Measurements from ENCODE around the gene TMPRSS13. TPM values are rescaled to one million over a fixed set of nuclear protein-coding genes. Genes with fewer than 3 reads are reported as not detected.
A peak's percentile ranks its signal among the peaks of the same experiment; 100 is the strongest.

The TMPRSS13 gene
- total and polyA plus RNA-seq, 9 of the 15 experiments (the other 6 are each of a cell fraction or from before 2014, with no cell fraction given): 0.11 to 0.29 (median 0.15) TPM

- TF ChIP-seq, protein P1, sequence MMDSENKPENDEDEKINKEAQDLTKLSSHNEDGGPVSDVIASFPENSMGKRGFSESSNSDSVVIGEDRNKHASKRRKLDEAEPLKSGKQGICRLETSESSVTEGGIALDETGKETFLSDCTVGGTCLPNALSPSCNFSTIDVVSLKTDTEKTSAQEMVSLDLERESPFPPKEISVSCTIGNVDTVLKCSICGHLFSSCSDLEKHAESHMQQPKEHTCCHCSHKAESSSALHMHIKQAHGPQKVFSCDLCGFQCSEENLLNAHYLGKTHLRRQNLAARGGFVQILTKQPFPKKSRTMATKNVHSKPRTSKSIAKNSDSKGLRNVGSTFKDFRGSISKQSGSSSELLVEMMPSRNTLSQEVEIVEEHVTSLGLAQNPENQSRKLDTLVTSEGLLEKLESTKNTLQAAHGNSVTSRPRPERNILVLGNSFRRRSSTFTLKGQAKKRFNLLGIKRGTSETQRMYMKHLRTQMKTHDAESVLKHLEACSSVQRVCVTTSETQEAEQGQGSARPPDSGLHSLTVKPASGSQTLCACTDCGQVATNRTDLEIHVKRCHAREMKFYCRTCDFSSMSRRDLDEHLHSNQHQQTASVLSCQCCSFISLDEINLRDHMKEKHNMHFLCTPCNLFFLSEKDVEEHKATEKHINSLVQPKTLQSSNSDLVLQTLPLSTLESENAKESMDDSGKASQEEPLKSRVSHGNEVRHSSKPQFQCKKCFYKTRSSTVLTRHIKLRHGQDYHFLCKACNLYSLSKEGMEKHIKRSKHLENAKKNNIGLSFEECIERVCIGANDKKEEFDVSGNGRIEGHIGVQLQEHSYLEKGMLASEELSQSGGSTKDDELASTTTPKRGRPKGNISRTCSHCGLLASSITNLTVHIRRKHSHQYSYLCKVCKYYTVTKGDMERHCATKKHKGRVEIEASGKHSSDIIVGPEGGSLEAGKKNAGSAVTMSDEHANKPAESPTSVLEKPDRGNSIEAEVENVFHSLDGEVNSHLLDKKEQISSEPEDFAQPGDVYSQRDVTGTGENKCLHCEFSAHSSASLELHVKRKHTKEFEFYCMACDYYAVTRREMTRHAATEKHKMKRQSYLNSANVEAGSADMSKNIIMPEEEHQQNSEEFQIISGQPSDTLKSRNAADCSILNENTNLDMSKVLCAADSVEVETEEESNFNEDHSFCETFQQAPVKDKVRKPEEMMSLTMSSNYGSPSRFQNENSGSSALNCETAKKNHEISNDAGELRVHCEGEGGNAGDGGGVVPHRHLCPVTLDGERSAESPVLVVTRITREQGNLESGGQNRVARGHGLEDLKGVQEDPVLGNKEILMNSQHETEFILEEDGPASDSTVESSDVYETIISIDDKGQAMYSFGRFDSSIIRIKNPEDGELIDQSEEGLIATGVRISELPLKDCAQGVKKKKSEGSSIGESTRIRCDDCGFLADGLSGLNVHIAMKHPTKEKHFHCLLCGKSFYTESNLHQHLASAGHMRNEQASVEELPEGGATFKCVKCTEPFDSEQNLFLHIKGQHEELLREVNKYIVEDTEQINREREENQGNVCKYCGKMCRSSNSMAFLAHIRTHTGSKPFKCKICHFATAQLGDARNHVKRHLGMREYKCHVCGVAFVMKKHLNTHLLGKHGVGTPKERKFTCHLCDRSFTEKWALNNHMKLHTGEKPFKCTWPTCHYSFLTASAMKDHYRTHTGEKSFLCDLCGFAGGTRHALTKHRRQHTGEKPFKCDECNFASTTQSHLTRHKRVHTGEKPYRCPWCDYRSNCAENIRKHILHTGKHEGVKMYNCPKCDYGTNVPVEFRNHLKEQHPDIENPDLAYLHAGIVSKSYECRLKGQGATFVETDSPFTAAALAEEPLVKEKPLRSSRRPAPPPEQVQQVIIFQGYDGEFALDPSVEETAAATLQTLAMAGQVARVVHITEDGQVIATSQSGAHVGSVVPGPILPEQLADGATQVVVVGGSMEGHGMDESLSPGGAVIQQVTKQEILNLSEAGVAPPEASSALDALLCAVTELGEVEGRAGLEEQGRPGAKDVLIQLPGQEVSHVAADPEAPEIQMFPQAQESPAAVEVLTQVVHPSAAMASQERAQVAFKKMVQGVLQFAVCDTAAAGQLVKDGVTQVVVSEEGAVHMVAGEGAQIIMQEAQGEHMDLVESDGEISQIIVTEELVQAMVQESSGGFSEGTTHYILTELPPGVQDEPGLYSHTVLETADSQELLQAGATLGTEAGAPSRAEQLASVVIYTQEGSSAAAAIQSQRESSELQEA (IDR thresholded peaks at IDR 0.05; ENCODE audit: low read depth): no peak
- no peak for TF ChIP-seq ZNF253 (CRISPR knock-in tag; conservative IDR thresholded peaks at IDR 0.05)
- TF ChIP-seq ZNF76 (CRISPR knock-in tag; IDR thresholded peaks at IDR 0.05; ENCODE audit: borderline replicate concordance): no peak
- TF ChIP-seq NEUROD1 (IDR thresholded peaks at IDR 0.05; ENCODE audit: borderline replicate concordance, low read depth, low read length, partially characterized antibody): peak; percentile 54
- no peak for TF ChIP-seq ZNF316 (IDR thresholded peaks at IDR 0.05)
- peak; percentile 68; the same call in 1 of the 2 replicates for TF ChIP-seq PHF8 (IDR thresholded peaks at IDR 0.05; ENCODE audit: borderline replicate concordance, low read length)
- peak; percentile 71 for TF ChIP-seq MGA (IDR thresholded peaks at IDR 0.05)
These were observed 21.7 kb downstream of the TMPRSS13 start (continued) for GRCh38 chr11:117907276-117908108.

All from K562 (cell line).